Ishikawa (cell line): ENCODE results near the gene GAS1.

ENCODE experiments used
- CEBPB ChIP-seq: IDR thresholded peaks from 2 replicates; pipeline ENCODE4 v1.6.1; 2012
- CREB1 ChIP-seq: IDR thresholded peaks from 2 replicates; pipeline ENCODE4 v1.6.1; 2012; ENCODE audit warnings: low read depth
- EGR1 ChIP-seq: IDR thresholded peaks from 2 replicates; pipeline ENCODE4 v1.6.1; 2012
- EP300 ChIP-seq: IDR thresholded peaks from 2 replicates; pipeline ENCODE4 v1.6.1; 2012; ENCODE audit warnings: borderline replicate concordance
- FOXM1 ChIP-seq: IDR thresholded peaks from 2 replicates; pipeline ENCODE4 v1.6.1; 2012; ENCODE audit warnings: low read depth, borderline replicate concordance
- MAX ChIP-seq: IDR thresholded peaks from 2 replicates; pipeline ENCODE4 v1.6.1; 2012
- NFIC ChIP-seq: IDR thresholded peaks from 2 replicates; pipeline ENCODE4 v1.6.1; 2012
- RAD21 ChIP-seq: IDR thresholded peaks from 2 replicates; pipeline ENCODE4 v1.6.1; 2012; ENCODE audit warnings: low read depth
- REST ChIP-seq: IDR thresholded peaks from 2 replicates; pipeline ENCODE4 v1.6.1; 2012; ENCODE audit warnings: low read depth, mild to moderate bottlenecking
- TAF1 ChIP-seq: IDR thresholded peaks from 2 replicates; pipeline ENCODE4 v1.6.1; 2012; ENCODE audit warnings: low read depth, mild to moderate bottlenecking
- TCF12 ChIP-seq: IDR thresholded peaks from 2 replicates; pipeline ENCODE4 v1.6.1; 2012; ENCODE audit warnings: low read depth
- TEAD4 ChIP-seq: IDR thresholded peaks from 2 replicates; pipeline ENCODE4 v1.6.1; 2012
- USF1 ChIP-seq: IDR thresholded peaks from 2 replicates; pipeline ENCODE4 v1.6.1; 2012
- YY1 ChIP-seq: IDR thresholded peaks from 2 replicates; pipeline ENCODE4 v1.6.1; 2012; ENCODE audit warnings: low read depth
- ZBTB7A ChIP-seq: IDR thresholded peaks from 2 replicates; pipeline ENCODE4 v1.6.1; 2012; ENCODE audit warnings: low read depth

The GAS1 gene

GRCh38 chr9:86903734-86904085 lies 43.6 kb downstream of the GAS1 start:
- TF ChIP-seq TCF12, result no peak
- no peak for TF ChIP-seq CREB1
- no peak for TF ChIP-seq ZBTB7A
- TF ChIP-seq YY1, result no peak
- TF ChIP-seq TAF1, result no peak
- no peak for TF ChIP-seq MAX
- TF ChIP-seq TEAD4, result no peak
- TF ChIP-seq USF1, result no peak
- no peak for TF ChIP-seq NFIC
- no peak for TF ChIP-seq CEBPB
- no peak for TF ChIP-seq RAD21
- no peak for TF ChIP-seq REST
- TF ChIP-seq EGR1, result no peak
- no peak for TF ChIP-seq EP300
- no peak for TF ChIP-seq FOXM1

- TF ChIP-seq CREB1 (no peak), RAD21 (no peak), TCF12 (no peak), MAX (no peak), USF1 (no peak), NFIC (no peak), FOXM1 (no peak), YY1 (no peak), REST (no peak), ZBTB7A (no peak), EP300 (no peak), TEAD4 (no peak), EGR1 (no peak), TAF1 (no peak)
Observed at GRCh38 chr9:86902991-86903733, 44.1 kb downstream of the GAS1 start.

- TF ChIP-seq TCF12 (no peak), TAF1 (no peak), FOXM1 (no peak), REST (no peak), CREB1 (no peak), CEBPB (no peak), RAD21 (no peak), ZBTB7A (no peak), TEAD4 (no peak), YY1 (no peak), NFIC (no peak), EGR1 (no peak), USF1 (no peak), EP300 (no peak), MAX (no peak)
Observed at GRCh38 chr9:86902586-86902985, 44.7 kb downstream of the GAS1 start.

GRCh38 chr9:86902176-86902575 lies 45.1 kb downstream of the GAS1 start:
- TF ChIP-seq EP300 (no peak), ZBTB7A (no peak), TAF1 (no peak), CREB1 (no peak), CEBPB (no peak), TEAD4 (no peak), YY1 (no peak), REST (no peak), MAX (no peak), USF1 (no peak), EGR1 (no peak), FOXM1 (no peak), TCF12 (no peak), RAD21 (no peak), NFIC (no peak)
